Fibroblast of villous mesenchyme (primary cell): Measurements from ENCODE around the gene C1S. TPM values are rescaled to one million over a fixed set of nuclear protein-coding genes. Genes with fewer than 3 reads are reported as not detected.
"Not testable (repeated sequence)": the region's sequence is repeated elsewhere in the genome, so short reads cannot be mapped to it uniquely, and the experiment has no call there.

Experiments used
- DNase-seq: peaks from one replicate; pipeline ENCODE4 v3.0.0-alpha.2; 2010; ENCODE audit warnings: low read depth
- H3K4me3 ChIP-seq: 2 replicates; pipeline ENCODE4 v1.5.1; 2011; ENCODE audit warnings: low read depth, mild to moderate bottlenecking, low read length
- total RNA-seq: library from RNA; depleted of rRNA; stranded (reverse); fragments of >200 nt; gene quantifications from 2 replicates; pipeline ENCODE4 v1.2.3, GENCODE V29; 2012
- TF ChIP-seq, protein P1 (sequence below): IDR thresholded peaks from 2 replicates; pipeline ENCODE4 v1.5.1; 2012; ENCODE audit warnings: low read depth, mild to moderate bottlenecking, low read length; ENCODE audit not compliant: insufficient read depth

C1S gene
- total RNA-seq, 1 donor = 146 TPM

DNA sequence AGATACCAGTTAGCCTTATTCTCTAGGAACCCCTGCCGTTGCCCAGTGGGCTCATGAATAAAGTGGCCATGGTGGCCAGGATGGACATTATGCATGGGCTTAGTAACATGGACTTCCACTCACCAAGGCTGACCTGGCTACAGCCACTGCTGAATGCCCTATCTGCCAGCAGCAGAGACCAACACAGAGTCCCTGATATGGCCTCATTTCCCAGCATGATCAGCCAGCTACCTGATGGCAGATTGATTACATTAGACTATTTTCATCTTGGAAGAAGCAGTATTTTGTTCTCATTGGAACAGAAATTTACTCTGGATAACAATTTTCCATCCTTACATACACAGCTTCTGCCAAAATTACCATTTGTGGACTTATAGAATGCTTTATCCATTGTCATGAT is 26.1 kb upstream of the C1S start:
- TF ChIP-seq, protein P1, sequence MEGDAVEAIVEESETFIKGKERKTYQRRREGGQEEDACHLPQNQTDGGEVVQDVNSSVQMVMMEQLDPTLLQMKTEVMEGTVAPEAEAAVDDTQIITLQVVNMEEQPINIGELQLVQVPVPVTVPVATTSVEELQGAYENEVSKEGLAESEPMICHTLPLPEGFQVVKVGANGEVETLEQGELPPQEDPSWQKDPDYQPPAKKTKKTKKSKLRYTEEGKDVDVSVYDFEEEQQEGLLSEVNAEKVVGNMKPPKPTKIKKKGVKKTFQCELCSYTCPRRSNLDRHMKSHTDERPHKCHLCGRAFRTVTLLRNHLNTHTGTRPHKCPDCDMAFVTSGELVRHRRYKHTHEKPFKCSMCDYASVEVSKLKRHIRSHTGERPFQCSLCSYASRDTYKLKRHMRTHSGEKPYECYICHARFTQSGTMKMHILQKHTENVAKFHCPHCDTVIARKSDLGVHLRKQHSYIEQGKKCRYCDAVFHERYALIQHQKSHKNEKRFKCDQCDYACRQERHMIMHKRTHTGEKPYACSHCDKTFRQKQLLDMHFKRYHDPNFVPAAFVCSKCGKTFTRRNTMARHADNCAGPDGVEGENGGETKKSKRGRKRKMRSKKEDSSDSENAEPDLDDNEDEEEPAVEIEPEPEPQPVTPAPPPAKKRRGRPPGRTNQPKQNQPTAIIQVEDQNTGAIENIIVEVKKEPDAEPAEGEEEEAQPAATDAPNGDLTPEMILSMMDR = no peak
- no peak for DNase-seq
- H3K4me3 ChIP-seq = no peak overlapping the region

DNA sequence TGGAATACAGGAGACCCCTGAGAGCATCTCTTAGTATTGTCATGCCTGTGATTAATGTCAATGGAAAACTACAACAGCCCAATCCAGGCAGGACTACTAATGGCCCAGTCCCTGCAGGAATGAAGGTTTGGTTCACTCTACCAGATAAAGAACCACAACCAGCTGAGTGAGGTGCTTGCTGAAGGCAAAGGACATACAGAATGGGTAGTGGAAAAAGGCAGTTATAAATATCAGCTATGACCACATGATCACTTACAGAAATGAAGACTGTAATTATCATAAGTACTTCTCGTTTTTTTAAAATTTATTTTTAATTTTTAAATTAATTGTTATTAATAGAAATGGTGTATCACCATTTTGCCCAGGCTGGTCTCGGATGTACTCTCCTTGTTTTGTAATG is 25.1 kb upstream of the C1S start:
- H3K4me3 ChIP-seq = no peak overlapping the region

DNA sequence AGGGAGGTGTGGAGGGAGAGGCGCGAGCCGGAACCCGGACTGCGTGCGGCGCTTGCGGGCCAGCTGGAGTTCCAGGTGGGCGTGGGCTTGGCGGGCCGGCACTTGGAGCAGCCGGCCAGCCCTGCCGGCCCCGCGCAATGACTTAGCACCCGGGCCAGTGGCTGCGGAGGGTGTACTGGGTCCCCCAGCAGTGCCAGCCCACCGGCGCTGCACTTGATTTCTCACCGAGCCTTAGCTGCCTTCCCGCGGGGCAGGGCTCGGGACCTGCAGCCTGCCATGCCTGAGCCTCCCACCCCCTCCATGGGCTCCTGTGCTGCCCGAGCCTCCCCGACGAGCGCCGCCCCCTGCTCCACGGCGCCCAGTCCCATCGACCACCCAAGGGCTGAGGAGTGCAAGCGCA is 23.1 kb upstream of the C1S start:
- not testable (repeated sequence) for DNase-seq, H3K4me3 ChIP-seq

More for the DNA sequence above, 25.1 kb upstream of the C1S start:
- DNase-seq = no peak
- TF ChIP-seq, protein P1 = no peak

DNA sequence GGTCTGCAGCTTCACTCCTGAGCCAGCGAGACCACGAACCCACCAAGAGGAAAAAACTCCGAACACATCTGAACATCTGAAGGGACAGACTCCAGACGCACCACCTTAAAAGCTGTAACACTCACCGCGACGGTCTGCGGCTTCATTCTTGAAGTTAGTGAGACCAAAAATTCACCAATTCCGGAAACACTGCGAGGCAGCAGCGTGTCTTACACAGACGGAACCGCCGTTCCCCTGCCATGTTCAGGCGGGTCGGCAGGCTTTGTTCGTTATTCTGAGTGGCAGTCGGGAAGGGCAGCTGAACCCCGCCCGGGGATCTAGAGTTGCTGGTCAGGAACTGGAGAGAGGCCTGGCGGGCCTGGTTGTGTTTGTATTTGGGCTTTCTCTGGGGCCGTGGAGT is 21.9 kb upstream of the C1S start:
- H3K4me3 ChIP-seq = no peak overlapping the region
- TF ChIP-seq, protein P1 = no peak
- DNase-seq = no peak

DNA sequence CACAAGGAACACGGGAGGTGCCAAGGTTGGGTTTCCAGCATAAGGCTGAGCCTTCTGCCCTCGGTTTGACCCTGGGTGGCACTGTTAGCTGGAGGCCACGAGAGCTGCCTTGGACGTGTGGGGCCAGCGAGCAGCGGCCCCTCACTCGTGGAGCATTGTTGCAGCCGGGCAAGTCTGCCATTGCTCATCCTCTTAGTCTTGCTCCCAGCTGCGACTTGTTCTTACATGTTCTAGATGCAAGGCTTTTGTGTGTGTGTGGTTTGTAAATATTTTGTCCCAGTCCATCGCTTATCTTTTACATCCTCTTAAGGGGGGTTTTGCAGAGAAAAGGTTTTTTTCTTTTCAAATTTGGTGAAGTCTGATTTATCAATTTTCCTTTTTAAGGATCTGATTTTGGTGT is 21.1 kb upstream of the C1S start:
- H3K4me3 ChIP-seq = no peak overlapping the region
- DNase-seq = no peak
- TF ChIP-seq, protein P1 = no peak

DNA sequence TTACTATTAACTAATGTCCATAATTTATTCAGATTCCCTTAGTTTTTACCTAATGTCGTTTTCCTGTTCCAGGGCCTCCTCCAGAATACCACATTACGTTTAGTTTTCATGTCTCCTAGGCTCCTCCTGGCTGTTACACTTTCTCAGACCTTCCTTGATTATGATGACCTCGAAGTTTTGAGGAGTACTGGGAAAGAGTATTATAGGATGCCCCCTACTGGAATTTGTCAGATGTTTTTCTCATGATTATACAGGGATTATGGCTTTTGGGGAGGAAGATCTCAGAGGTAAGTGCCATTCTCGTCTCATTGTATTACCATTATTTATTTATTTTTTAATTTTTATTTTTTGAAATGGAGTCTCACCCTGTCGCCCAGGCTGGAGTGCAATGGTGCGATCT is 17.7 kb upstream of the C1S start:
- DNase-seq = peak; percentile 57
- TF ChIP-seq, protein P1 = peak; percentile 54
- no peak overlapping the region for H3K4me3 ChIP-seq

DNA sequence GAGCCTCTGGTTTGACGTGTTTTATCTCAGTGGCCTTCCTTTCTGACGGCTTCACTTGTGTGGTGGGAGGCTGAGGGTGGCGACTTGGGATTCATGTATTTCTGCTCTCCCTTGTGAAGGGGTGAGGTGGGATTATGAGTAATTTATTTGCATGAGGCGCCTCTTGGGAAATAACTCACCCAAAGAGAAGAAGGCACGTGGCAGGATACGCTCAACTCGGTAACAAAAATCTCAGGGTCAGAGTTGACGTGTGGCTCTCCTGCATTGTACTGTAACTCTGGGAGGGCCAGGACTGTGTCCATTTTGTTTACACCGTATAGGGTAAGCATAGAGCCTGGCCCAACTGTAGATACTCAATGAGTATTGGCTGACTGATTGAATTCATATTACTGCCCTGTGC is 14.6 kb upstream of the C1S start:
- no peak for DNase-seq
- TF ChIP-seq, protein P1 = no peak
- no peak overlapping the region for H3K4me3 ChIP-seq
